WERI-Rb-1 (cell line): ENCODE measurements around the gene ALAS1.

Experiments used
- DNase-seq: peaks from one replicate; pipeline ENCODE4 v3.0.0-alpha.2; 2020
- H3K27ac ChIP-seq: fragments of 250-450 bp; sonication (Bioruptor Pico); 2 replicates; pipeline ENCODE4 v1.5.1; 2020; ENCODE audit warnings: mild to moderate bottlenecking, moderate library complexity
- H3K27me3 ChIP-seq: fragments of 250-450 bp; sonication (Bioruptor Pico); 2 replicates; pipeline ENCODE4 v1.5.1; 2021; ENCODE audit warnings: mild to moderate bottlenecking, low read depth, moderate library complexity; ENCODE audit not compliant: insufficient read depth, severe bottlenecking
- H3K36me3 ChIP-seq: fragments of 250-450 bp; sonication (Bioruptor Pico); 2 replicates; pipeline ENCODE4 v1.5.1; 2020; ENCODE audit warnings: mild to moderate bottlenecking, moderate library complexity
- H3K4me3 ChIP-seq: 2 replicates; pipeline ENCODE4 v1.5.1; 2011; ENCODE audit warnings: low read depth, mild to moderate bottlenecking, control low read depth, low read length
- H3K9me3 ChIP-seq: fragments of 250-450 bp; sonication (Bioruptor Pico); 2 replicates; pipeline ENCODE4 v1.5.1; 2021; ENCODE audit warnings: mild to moderate bottlenecking, moderate library complexity; ENCODE audit not compliant: severe bottlenecking
- CTCF ChIP-seq: IDR thresholded peaks from 2 replicates; pipeline ENCODE4 v1.5.1; 2011; ENCODE audit warnings: low read depth, mild to moderate bottlenecking, control low read depth, inconsistent platforms, low read length

The ALAS1 gene

GRCh38 chr3:52213005-52213404 is 15.0 kb downstream of the ALAS1 start:
- peaks cover 31% of the 10 kb centered on the region for H3K36me3 ChIP-seq
- H3K9me3 ChIP-seq = no peaks in the 10 kb centered on the region
- H3K4me3 ChIP-seq = no peak overlapping the region
- no peak overlapping the region for H3K27ac ChIP-seq
- no peaks in the 10 kb centered on the region for H3K27me3 ChIP-seq
- no peak for TF ChIP-seq CTCF
- no peak for DNase-seq

- Histone ChIP-seq H3K27ac (no peak overlapping the region), H3K27me3 (no peaks in the 10 kb centered on the region), H3K4me3 (no peak overlapping the region), H3K36me3 (peaks cover 24% of the 10 kb centered on the region), H3K9me3 (no peaks in the 10 kb centered on the region)
- no peak for DNase-seq
- no peak for TF ChIP-seq CTCF
Measured at GRCh38 chr3:52213901-52214300, 15.9 kb downstream of the ALAS1 start.

- TF ChIP-seq CTCF = no peak
- no peaks in the 10 kb centered on the region for H3K9me3 ChIP-seq
- peaks cover 17% of the 10 kb centered on the region for H3K36me3 ChIP-seq
- no peak overlapping the region for H3K4me3 ChIP-seq
- DNase-seq = no peak
- H3K27ac ChIP-seq = no peak overlapping the region
- H3K27me3 ChIP-seq = no peaks in the 10 kb centered on the region
Measured at GRCh38 chr3:52215351-52215750, 17.4 kb downstream of the ALAS1 start.

- no peak overlapping the region for H3K27ac ChIP-seq
- H3K36me3 ChIP-seq = peaks cover 13% of the 10 kb centered on the region
- H3K9me3 ChIP-seq = no peaks in the 10 kb centered on the region
- H3K27me3 ChIP-seq = no peaks in the 10 kb centered on the region
- H3K4me3 ChIP-seq = no peak overlapping the region
- no peak for DNase-seq
- TF ChIP-seq CTCF = no peak
Measured at GRCh38 chr3:52216585-52217408, 18.8 kb downstream of the ALAS1 start.

- TF ChIP-seq CTCF = no peak
- Histone ChIP-seq H3K36me3 (peaks cover 13% of the 10 kb centered on the region), H3K27ac (no peak overlapping the region), H3K9me3 (no peaks in the 10 kb centered on the region), H3K27me3 (no peaks in the 10 kb centered on the region), H3K4me3 (no peak overlapping the region)
- DNase-seq = no peak
Measured at GRCh38 chr3:52217409-52217805, 19.4 kb downstream of the ALAS1 start.

GRCh38 chr3:52218026-52218425 is 20.1 kb downstream of the ALAS1 start:
- Histone ChIP-seq H3K9me3 (no peaks in the 10 kb centered on the region), H3K4me3 (no peak overlapping the region), H3K27me3 (no peaks in the 10 kb centered on the region), H3K36me3 (peaks cover 8% of the 10 kb centered on the region), H3K27ac (no peak overlapping the region)
- TF ChIP-seq CTCF = no peak
- DNase-seq = no peak
